ENCODE data around the gene ICAM4.
A peak's percentile ranks its signal among the peaks of the same experiment; 100 is the strongest.

The ICAM4 gene

DNA sequence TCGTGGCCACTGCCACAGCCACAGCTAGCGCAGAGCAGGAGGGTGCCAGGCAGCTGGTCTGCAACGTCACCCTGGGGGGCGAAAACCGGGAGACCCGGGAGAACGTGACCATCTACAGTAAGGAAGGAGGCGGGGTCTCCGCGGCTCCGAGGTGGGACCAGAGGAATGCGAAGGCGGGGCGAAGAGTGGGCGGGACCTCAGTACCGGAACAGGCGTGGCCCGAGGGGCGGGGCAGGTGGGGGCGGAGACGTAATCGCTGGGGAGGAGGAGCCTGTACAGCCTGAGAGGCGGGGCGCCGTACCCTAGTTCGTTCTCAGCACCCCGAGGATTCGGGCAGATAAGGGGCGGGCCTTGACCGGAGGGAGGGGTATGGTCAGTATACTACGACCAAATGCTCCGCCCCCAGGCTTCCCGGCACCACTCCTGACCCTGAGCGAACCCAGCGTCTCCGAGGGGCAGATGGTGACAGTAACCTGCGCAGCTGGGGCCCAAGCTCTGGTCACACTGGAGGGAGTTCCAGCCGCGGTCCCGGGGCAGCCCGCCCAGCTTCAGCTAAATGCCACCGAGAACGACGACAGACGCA, 5.5 kb downstream of the ICAM4 start:
- FAIRE-seq (no peak), DNase-seq (ENCODE audit: insufficient read length, low spot score) (peak; percentile 90)
- TF ChIP-seq, protein P1, sequence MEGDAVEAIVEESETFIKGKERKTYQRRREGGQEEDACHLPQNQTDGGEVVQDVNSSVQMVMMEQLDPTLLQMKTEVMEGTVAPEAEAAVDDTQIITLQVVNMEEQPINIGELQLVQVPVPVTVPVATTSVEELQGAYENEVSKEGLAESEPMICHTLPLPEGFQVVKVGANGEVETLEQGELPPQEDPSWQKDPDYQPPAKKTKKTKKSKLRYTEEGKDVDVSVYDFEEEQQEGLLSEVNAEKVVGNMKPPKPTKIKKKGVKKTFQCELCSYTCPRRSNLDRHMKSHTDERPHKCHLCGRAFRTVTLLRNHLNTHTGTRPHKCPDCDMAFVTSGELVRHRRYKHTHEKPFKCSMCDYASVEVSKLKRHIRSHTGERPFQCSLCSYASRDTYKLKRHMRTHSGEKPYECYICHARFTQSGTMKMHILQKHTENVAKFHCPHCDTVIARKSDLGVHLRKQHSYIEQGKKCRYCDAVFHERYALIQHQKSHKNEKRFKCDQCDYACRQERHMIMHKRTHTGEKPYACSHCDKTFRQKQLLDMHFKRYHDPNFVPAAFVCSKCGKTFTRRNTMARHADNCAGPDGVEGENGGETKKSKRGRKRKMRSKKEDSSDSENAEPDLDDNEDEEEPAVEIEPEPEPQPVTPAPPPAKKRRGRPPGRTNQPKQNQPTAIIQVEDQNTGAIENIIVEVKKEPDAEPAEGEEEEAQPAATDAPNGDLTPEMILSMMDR (IDR thresholded peaks at IDR 0.05; ENCODE audit: insufficient read depth, missing control alignments) = no peak

- TF ChIP-seq, protein P1 (IDR thresholded peaks at IDR 0.05; ENCODE audit: insufficient read depth, missing control alignments) = no peak
- DNase-seq (ENCODE audit: insufficient read length, low spot score) = no peak
- no peak for FAIRE-seq
These were observed 6.3 kb downstream of the ICAM4 start for GRCh38 chr19:10292789-10293636.

- TF ChIP-seq, protein P1 (IDR thresholded peaks at IDR 0.05; ENCODE audit: insufficient read depth, missing control alignments) = no peak
- DNase-seq (ENCODE audit: insufficient read length, low spot score) = no peak
- no peak for FAIRE-seq
These were observed 7.0 kb downstream of the ICAM4 start for GRCh38 chr19:10293637-10294367.

DNA sequence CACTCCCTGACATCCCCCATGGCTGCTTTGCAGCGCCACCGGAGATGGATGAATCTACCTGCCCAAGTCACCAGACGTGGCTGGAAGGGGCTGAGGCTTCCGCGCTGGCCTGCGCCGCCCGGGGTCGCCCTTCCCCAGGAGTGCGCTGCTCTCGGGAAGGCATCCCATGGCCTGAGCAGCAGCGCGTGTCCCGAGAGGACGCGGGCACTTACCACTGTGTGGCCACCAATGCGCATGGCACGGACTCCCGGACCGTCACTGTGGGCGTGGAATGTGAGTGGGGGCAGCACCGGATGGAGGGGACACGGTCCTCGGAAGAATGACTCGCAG, 7.6 kb downstream of the ICAM4 start:
- TF ChIP-seq, protein P1 (IDR thresholded peaks at IDR 0.05; ENCODE audit: insufficient read depth, missing control alignments) = no peak
- DNase-seq (ENCODE audit: insufficient read length, low spot score) (no peak), FAIRE-seq (no peak)

GRCh38 chr19:10295305-10295846, 8.6 kb downstream of the ICAM4 start:
- TF ChIP-seq, protein P1 (IDR thresholded peaks at IDR 0.05; ENCODE audit: insufficient read depth, missing control alignments) = no peak
- FAIRE-seq (no peak), DNase-seq (ENCODE audit: insufficient read length, low spot score) (no peak)

DNA sequence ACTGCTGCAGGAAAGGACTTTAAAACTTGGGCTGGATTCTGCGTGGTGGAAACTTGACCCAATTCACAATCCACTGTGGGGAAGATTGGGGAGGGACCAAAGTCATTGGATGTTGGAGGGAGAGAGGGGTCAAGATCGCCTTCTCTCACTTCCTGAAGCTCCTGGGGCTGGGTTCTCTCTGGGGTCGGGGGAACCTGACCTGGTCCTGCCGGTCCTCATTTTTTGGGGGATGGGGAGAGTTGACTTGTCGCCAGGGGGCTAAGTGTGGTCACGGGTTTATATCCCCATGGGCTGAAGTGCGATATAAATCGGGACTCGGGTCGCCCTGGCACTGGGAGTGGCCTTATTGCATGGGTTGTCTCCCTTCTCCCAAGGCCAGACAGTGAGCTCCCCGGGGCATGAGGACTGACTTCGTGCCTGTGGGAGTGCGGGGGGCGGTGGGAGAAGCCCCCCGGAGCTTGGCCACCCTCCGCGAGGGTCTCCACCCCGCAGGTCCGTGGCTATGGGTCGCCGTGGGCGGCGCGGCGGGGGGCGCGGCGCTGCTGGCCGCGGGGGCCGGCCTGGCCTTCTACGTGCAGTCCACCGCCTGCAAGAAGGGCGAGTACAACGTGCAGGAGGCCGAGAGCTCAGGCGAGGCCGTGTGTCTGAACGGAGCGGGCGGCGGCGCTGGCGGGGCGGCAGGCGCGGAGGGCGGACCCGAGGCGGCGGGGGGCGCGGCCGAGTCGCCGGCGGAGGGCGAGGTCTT, 9.3 kb downstream of the ICAM4 start:
- DNase-seq (ENCODE audit: insufficient read length, low spot score) = no peak
- FAIRE-seq = no peak

More for the DNA sequence above, 9.3 kb downstream of the ICAM4 start:
- TF ChIP-seq, protein P1 (IDR thresholded peaks at IDR 0.05; ENCODE audit: insufficient read depth, missing control alignments) = no peak
